ENCODE results near the gene GPATCH11.

The GPATCH11 gene

DNA sequence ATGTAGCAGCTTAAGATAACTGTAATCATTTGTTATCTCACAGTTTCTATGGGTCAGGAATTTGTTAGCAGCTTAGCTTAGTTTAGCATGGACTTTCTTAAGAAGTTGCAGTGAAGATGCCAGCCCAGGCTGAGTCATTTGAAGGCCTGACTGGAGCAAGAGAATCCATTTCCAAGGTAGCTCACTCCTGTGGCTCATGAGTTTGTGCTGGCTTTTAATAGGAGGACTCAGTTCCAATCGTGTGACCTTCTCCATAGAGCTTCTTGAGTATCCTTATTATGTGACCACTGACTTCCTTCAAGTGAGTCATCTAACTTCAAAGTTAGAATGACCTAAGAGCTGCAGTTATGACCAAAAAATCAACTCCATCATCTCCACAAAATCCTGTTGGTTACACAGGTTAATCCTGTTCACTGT, 1.4 kb downstream of the GPATCH11 start:
- TF ChIP-seq, protein P1, sequence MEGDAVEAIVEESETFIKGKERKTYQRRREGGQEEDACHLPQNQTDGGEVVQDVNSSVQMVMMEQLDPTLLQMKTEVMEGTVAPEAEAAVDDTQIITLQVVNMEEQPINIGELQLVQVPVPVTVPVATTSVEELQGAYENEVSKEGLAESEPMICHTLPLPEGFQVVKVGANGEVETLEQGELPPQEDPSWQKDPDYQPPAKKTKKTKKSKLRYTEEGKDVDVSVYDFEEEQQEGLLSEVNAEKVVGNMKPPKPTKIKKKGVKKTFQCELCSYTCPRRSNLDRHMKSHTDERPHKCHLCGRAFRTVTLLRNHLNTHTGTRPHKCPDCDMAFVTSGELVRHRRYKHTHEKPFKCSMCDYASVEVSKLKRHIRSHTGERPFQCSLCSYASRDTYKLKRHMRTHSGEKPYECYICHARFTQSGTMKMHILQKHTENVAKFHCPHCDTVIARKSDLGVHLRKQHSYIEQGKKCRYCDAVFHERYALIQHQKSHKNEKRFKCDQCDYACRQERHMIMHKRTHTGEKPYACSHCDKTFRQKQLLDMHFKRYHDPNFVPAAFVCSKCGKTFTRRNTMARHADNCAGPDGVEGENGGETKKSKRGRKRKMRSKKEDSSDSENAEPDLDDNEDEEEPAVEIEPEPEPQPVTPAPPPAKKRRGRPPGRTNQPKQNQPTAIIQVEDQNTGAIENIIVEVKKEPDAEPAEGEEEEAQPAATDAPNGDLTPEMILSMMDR (IDR thresholded peaks at IDR 0.05; ENCODE audit: low read depth, low read length), result no peak
- no peak overlapping the region for H3K4me3 ChIP-seq (ENCODE audit: low read depth, low read length)

DNA sequence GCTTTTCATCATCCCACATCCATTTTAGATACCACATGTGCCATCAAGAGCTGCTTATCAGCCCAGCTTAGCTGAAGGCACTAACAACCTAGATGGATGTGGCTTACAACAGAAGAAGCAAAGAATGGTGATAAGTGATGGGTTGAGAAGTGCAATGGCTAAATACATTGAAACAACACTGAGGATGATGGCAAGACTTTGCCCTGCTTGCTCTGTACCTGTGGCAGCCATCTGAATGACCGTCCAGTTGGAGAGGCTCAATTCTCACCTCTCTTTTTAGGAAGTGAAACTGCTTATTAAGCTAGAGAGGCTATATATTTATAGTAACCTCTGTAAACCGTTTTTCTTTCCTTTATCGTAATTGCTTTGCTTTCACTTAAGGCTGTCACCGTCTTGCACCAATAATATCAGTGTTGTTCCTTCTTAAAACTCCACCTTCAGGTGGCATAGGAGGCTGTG, 5.7 kb downstream of the GPATCH11 start:
- no peak overlapping the region for H3K4me3 ChIP-seq (ENCODE audit: low read depth, low read length)

DNA sequence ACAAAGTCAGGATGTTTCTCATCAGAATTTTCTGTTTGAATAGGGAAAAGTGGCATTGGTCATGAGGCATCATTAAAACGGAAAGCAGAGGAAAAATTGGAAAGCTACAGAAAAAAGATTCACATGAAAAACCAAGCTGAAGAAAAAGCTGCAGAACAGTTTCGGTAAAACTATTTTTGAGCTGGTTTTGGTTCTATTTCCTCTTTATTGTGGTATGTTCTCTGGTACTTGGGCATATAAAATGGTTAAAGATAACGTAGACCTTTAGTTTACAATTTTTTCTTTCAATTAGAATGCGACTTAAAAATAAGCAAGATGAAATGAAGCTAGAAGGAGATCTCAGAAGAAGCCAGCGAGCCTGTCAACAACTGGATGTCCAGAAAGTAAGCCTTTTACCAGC, 7.6 kb downstream of the GPATCH11 start:
- no peak overlapping the region for H3K4me3 ChIP-seq (ENCODE audit: low read depth, low read length)
- TF ChIP-seq, protein P1 (IDR thresholded peaks at IDR 0.05; ENCODE audit: low read depth, low read length), result no peak

More for the DNA sequence above, 5.7 kb downstream of the GPATCH11 start:
- TF ChIP-seq, protein P1 (IDR thresholded peaks at IDR 0.05; ENCODE audit: low read depth, low read length), result no peak

DNA sequence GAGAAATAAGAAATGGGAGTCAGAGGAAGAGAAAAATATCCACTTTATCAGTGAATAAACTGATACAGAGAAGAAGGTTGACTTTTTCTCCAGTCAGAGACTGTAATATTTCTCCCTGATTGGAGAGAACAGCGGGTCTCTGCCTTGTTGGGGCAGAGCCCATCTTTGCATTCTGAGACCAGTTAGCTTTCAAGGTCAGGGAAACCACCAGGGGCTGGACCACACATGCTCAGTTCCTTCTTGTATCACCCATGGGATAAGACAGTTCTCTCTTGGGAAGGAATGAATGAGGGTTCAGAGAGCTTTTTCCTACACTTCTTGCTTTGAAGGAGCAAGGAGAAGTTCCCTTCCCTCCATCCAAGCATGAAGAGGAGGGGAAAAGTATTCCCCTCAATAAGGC, 12.2 kb downstream of the GPATCH11 start:
- no peak overlapping the region for H3K4me3 ChIP-seq (ENCODE audit: low read depth, low read length)
- TF ChIP-seq, protein P1 (IDR thresholded peaks at IDR 0.05; ENCODE audit: low read depth, low read length), result no peak

DNA sequence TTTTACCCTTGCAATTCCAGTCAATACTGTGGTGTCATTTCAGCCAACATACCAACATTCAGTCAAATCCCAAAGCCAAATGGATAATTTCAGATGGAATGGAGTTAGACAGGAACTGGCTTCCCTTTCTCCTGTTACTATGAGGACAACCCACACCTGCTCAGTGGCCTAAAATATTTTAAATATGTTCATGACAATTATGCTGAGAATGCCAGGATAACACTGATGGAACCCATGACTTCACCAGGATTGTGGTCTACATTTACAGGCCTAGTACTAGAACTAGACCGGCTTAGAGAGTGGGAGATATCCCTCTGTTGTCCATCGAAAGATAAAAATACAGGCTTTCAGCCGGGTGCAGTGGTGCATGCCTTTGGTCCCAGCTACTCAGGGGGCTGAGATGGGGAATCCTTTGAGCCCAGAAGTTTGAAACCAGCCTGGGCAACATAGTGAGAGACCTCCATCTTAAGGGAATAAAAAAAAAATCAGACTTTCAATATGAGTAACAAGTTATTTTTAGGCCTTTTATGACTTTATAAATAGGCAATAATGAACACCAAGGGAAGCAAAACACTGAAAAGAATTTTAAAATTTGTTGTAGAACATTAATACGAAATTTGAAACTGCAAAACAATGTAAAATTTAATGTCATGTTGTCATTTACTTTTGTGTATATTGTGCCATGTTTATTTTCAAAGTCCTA, 14.2 kb downstream of the GPATCH11 start:
- no peak overlapping the region for H3K4me3 ChIP-seq (ENCODE audit: low read depth, low read length)
- TF ChIP-seq, protein P1 (IDR thresholded peaks at IDR 0.05; ENCODE audit: low read depth, low read length), result no peak

DNA sequence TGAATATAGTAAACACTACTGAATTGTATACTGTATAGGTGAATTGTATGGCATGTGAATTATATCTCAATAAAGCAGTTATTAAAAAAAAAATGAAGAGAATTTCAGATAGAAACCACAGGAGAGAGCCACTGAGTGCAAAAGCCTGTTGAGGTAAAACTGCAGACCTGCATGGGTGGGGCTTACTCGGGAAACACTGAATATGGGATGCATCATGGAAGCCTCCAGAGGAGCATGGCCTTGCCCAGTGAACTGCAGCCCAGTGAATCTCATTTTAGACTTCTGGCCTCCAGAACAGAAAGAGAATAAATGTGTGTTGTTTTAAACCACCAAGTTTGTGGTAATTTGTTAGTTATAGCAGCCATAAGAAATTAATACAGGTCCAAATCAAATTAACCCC, 15.7 kb downstream of the GPATCH11 start:
- TF ChIP-seq, protein P1 (IDR thresholded peaks at IDR 0.05; ENCODE audit: low read depth, low read length), result no peak

DNA sequence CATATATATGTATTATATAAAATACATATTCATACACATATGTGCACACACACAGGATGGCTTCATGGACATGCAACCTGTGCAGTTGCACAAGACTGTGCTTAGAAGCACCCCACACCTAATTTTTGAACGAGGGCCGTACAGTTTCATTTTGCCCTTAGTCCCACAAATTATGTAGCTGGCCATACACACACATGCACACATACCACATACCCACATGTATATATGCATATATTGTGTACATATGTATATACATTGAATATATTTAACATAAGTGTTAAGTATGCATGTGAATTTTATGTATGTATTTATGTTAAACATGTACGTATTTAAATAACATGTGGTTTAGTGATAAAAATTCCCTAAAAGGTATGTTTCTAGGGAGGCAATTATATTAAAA, 18.3 kb downstream of the GPATCH11 start:
- TF ChIP-seq, protein P1 (IDR thresholded peaks at IDR 0.05; ENCODE audit: low read depth, low read length), result no peak
- H3K4me3 ChIP-seq (ENCODE audit: low read depth, low read length), result no peak overlapping the region

More for the DNA sequence above, 15.7 kb downstream of the GPATCH11 start:
- no peak overlapping the region for H3K4me3 ChIP-seq (ENCODE audit: low read depth, low read length)

All from WI38 (cell line).